H1 (cell line): ENCODE results near the gene DNAJB12. TPM values are rescaled to one million over a fixed set of nuclear protein-coding genes. Genes with fewer than 3 reads are reported as not detected.

Experiments used
- CTCF ChIA-PET: fragments of 300-600 bp; sonication (Branson Sonifier 250); formaldehyde crosslinking; loops from one replicate; lab custom pipeline; 2021; ENCODE audit not compliant: partially characterized antibody; lab: Charles Lee
- POLR2A ChIA-PET: fragments of 300-600 bp; sonication (Branson Sonifier 250); formaldehyde crosslinking; loops from one replicate; lab custom pipeline; 2021; ENCODE audit warnings: inconsistent platforms; ENCODE audit not compliant: partially characterized antibody; lab: Charles Lee
- DNase-seq, 2 experiments: peaks; one replicate each; pipeline versions ENCODE4 v3.0.0 to v3.0.0-alpha.2; 2010 to 2022; ENCODE audit warnings: low spot score in 2 of 2, low read depth in 1 of 2, mixed read lengths in 1 of 2
- FAIRE-seq: peaks from 2 replicates; lab custom pipeline; 2011; peaks lifted over from hg19 to GRCh38; lab: Jason Lieb, UNC
- H2AFZ ChIP-seq: 2 replicates; pipeline ENCODE4 v1.8.1; 2012; ENCODE audit warnings: low read length, inconsistent platforms
- H2AK5ac ChIP-seq: 2 replicates; pipeline ENCODE4 v1.6.1; 2013; ENCODE audit warnings: low read depth, low read length
- H2BK120ac ChIP-seq: replicated peaks from 2 replicates; pipeline ENCODE3; 2013; ENCODE audit warnings: low read depth, low read length, inconsistent platforms
- H2BK12ac ChIP-seq: 2 replicates; pipeline ENCODE4 v1.6.1; 2013; ENCODE audit warnings: low read depth, low read length
- H2BK15ac ChIP-seq: 2 replicates; pipeline ENCODE4 v1.6.1; 2013; ENCODE audit warnings: low read length
- H2BK20ac ChIP-seq: 2 replicates; pipeline ENCODE4 v1.6.1; 2013; ENCODE audit warnings: low read length
- H2BK5ac ChIP-seq: 2 replicates; pipeline ENCODE4 v1.6.1; 2013; ENCODE audit warnings: low read depth, low read length
- H3K14ac ChIP-seq: 2 replicates; pipeline ENCODE4 v1.6.1; 2013; ENCODE audit warnings: inconsistent platforms; ENCODE audit not compliant: insufficient read length
- H3K18ac ChIP-seq: 2 replicates; pipeline ENCODE4 v1.6.1; 2013; ENCODE audit warnings: low read length; ENCODE audit errors: extremely low read depth
- H3K23ac ChIP-seq: 2 replicates; pipeline ENCODE4 v1.6.1; 2013; ENCODE audit warnings: inconsistent platforms; ENCODE audit not compliant: insufficient read length
- H3K23me2 ChIP-seq: 2 replicates; pipeline ENCODE4 v1.6.1; 2013; ENCODE audit warnings: low read depth, low read length
- H3K27ac ChIP-seq: 2 replicates; pipeline ENCODE4 v1.6.1; 2011; ENCODE audit warnings: low read depth, low read length, inconsistent platforms
- H3K27me3 ChIP-seq, 4 experiments: replicated peaks in 1 of 4; 1 replicate in 1 of 4; 2 replicates in 3 of 4; pipeline versions ENCODE4 v1.6.1 to v1.8.1; 2011 to 2013; ENCODE audit warnings: low read length in 3 of 4, mild to moderate bottlenecking in 3 of 4, inconsistent platforms in 2 of 4, mixed read lengths in 2 of 4, moderate library complexity in 1 of 4; ENCODE audit not compliant: control insufficient read depth in 3 of 4, insufficient read depth in 3 of 4; ENCODE audit errors: extremely low read depth in 1 of 4
- H3K36me3 ChIP-seq, 4 experiments: 2 replicates each; pipeline versions ENCODE4 v1.6.1 to v1.8.1; 2011 to 2013; ENCODE audit warnings: mild to moderate bottlenecking in 4 of 4, low read length in 3 of 4, moderate library complexity in 2 of 4, control low read depth in 1 of 4, inconsistent platforms in 1 of 4; ENCODE audit not compliant: insufficient read depth in 4 of 4, control insufficient read depth in 2 of 4
- H3K4ac ChIP-seq: replicated peaks from 2 replicates; pipeline ENCODE3; 2013; ENCODE audit warnings: low read length, low read depth, mixed read lengths, inconsistent platforms; ENCODE audit not compliant: insufficient read length
- H3K4me1 ChIP-seq, 4 experiments: replicated peaks in 1 of 4; 1 replicate in 1 of 4; 2 replicates in 3 of 4; pipeline versions ENCODE4 v1.6.1 to v1.8.1; 2011 to 2013; ENCODE audit warnings: low read length in 3 of 4, inconsistent platforms in 2 of 4, mixed read lengths in 1 of 4; ENCODE audit not compliant: insufficient read depth in 4 of 4, control insufficient read depth in 3 of 4
- H3K4me2 ChIP-seq, 2 experiments: 2 replicates each; pipeline versions ENCODE4 v1.6.1 to v1.8.1; 2011 to 2013; ENCODE audit warnings: low read depth in 2 of 2, low read length in 2 of 2, control low read depth in 1 of 2, inconsistent platforms in 1 of 2, mild to moderate bottlenecking in 1 of 2; ENCODE audit not compliant: insufficient read depth in 1 of 2
- H3K4me3 ChIP-seq, 4 experiments: fragments of 200-600, 300-600 bp in 1 of 4; sonication (generic), shearing (Covaris generic), sonication (Bioruptor Twin) in 1 of 4; 2 replicates each; pipeline versions ENCODE4 v1.5.1 to v1.8.1; 2011 to 2016; ENCODE audit warnings: low read length in 4 of 4, low read depth in 3 of 4, control low read depth in 2 of 4, inconsistent platforms in 2 of 4, mild to moderate bottlenecking in 2 of 4, mixed read lengths in 1 of 4, moderate library complexity in 1 of 4; ENCODE audit not compliant: insufficient read depth in 2 of 4; ENCODE audit errors: extremely low read depth in 1 of 4
- H3K56ac ChIP-seq: replicated peaks from 2 replicates; pipeline ENCODE3; 2013; ENCODE audit warnings: low read depth, mild to moderate bottlenecking, mixed read lengths, low read length, inconsistent platforms; ENCODE audit not compliant: insufficient read length
- H3K79me1 ChIP-seq: 2 replicates; pipeline ENCODE4 v1.6.1; 2013; ENCODE audit warnings: low read depth, low read length, control low read depth
- H3K79me2 ChIP-seq, 2 experiments: 2 replicates each; pipeline versions ENCODE4 v1.6.1 to v1.8.1; 2012 to 2013; ENCODE audit warnings: low read length in 2 of 2, mild to moderate bottlenecking in 2 of 2, inconsistent platforms in 1 of 2; ENCODE audit not compliant: insufficient read depth in 2 of 2, control insufficient read depth in 1 of 2
- H3K9ac ChIP-seq, 4 experiments: replicated peaks in 1 of 4; 1 replicate in 1 of 4; 2 replicates in 3 of 4; pipeline versions ENCODE4 v1.6.1 to v1.8.1; 2011 to 2013; ENCODE audit warnings: low read depth in 3 of 4, low read length in 3 of 4, control low read depth in 2 of 4, mild to moderate bottlenecking in 2 of 4, moderate library complexity in 2 of 4, inconsistent platforms in 1 of 4; ENCODE audit errors: extremely low read depth in 1 of 4
- H3K9me3 ChIP-seq, 2 experiments: 2 replicates each; pipeline versions ENCODE4 v1.6.1 to v1.8.1; 2012 to 2013; ENCODE audit warnings: mild to moderate bottlenecking in 2 of 2, moderate library complexity in 2 of 2, control low read depth in 1 of 2, inconsistent platforms in 1 of 2, low read depth in 1 of 2, low read length in 1 of 2, mixed read lengths in 1 of 2; ENCODE audit not compliant: insufficient read depth in 2 of 2
- H4K20me1 ChIP-seq, 2 experiments: replicated peaks in 1 of 2; 2 replicates each; pipeline versions ENCODE3 to v1.8.1; 2011 to 2013; ENCODE audit warnings: inconsistent platforms in 2 of 2, low read length in 2 of 2, mild to moderate bottlenecking in 1 of 2; ENCODE audit not compliant: insufficient read depth in 2 of 2, control insufficient read depth in 1 of 2
- H4K5ac ChIP-seq: 2 replicates; pipeline ENCODE4 v1.6.1; 2013; ENCODE audit warnings: low read length, low read depth, mixed read lengths, inconsistent platforms; ENCODE audit not compliant: insufficient read length
- H4K8ac ChIP-seq: 2 replicates; pipeline ENCODE4 v1.8.0; 2013; ENCODE audit warnings: mild to moderate bottlenecking, moderate library complexity, low read length, inconsistent platforms; ENCODE audit not compliant: insufficient read depth; ENCODE audit errors: extremely low read depth
- H4K91ac ChIP-seq: replicated peaks from 2 replicates; pipeline ENCODE3; 2013; ENCODE audit warnings: low read length, mixed read lengths, inconsistent platforms; ENCODE audit not compliant: insufficient read length
- CTBP2 ChIP-seq: IDR thresholded peaks from 2 replicates; pipeline ENCODE4 v1.7.0; 2011; ENCODE audit warnings: borderline replicate concordance, mild to moderate bottlenecking, moderate library complexity, mixed read lengths, low read length; ENCODE audit not compliant: insufficient read depth, insufficient read length
- EP300 ChIP-seq, 2 experiments: IDR thresholded peaks; 1 replicate in 1 of 2; 2 replicates in 1 of 2; pipeline ENCODE4 v1.6.1; 2011 to 2012; ENCODE audit warnings: low read depth in 2 of 2, low read length in 2 of 2, mild to moderate bottlenecking in 2 of 2, borderline replicate concordance in 1 of 2, inconsistent platforms in 1 of 2, moderate library complexity in 1 of 2
- TBP ChIP-seq: IDR thresholded peaks from 2 replicates; pipeline ENCODE4 v1.6.1; 2011; ENCODE audit warnings: low read depth, low read length, improper control_type of control experiment
- USF2 ChIP-seq: IDR thresholded peaks from 2 replicates; pipeline ENCODE4 v1.6.1; 2011; ENCODE audit warnings: low read length, improper control_type of control experiment
- WGBS, 2 experiments: shearing (Covaris generic) in 1 of 2; methylation state at CpG; one replicate each; pipeline versions ENCODE4 v1.1.6 to v1.1.7; 2013 to 2015; ENCODE audit warnings: low lambda C conversion rate in 2 of 2, mixed read lengths in 2 of 2, inconsistent platforms in 1 of 2, low coverage in 1 of 2, missing lambda C conversion rate in 1 of 2; ENCODE audit not compliant: insufficient replicate concordance in 2 of 2, insufficient coverage in 1 of 2, insufficient read length in 1 of 2; ENCODE audit errors: extremely low coverage in 1 of 2, missing lambda C conversion rate in 1 of 2; 5-methylcytosine and 5-hydroxymethylcytosine counted together
- polyA plus RNA-seq, 7 experiments: library from polyadenylated mRNA; depleted of rRNA in 3 of 7; stranded (reverse) in 5 of 7; unstranded in 2 of 7; fragments of >200 nt in 5 of 7; fragments of 200-250 nt in 2 of 7; gene quantifications; 1 replicate in 5 of 7; 2 replicates in 1 of 7; 4 replicates in 1 of 7; pipeline versions ENCODE4 v1.2.1 to v1.2.3, GENCODE V29; 2011 to 2013; ENCODE audit warnings: missing spikeins in 2 of 7, mixed read lengths in 2 of 7
- total RNA-seq: library from RNA; stranded (reverse); fragmentation: NEBNext Ultra II Directional; extraction: Animal tissue kit (Norgen Biotek cat#: 25700); gene quantifications from 2 replicates; pipeline ENCODE4 v1.2.1, GENCODE V29; 2021

Gene DNAJB12
- total and polyA plus RNA-seq, 2 of the 8 experiments (the other 6 are each of a cell fraction or from before 2014, with no cell fraction given): 10.8 to 20.5 TPM

- Histone ChIP-seq H2BK5ac (peak overlapping the region; percentile 40; the same call in 1 of the 2 replicates), H2BK120ac (no peak overlapping the region), H3K4me2 (no peak overlapping the region), H3K23ac (no peak overlapping the region), H3K23me2 (peaks cover 5% of the 10 kb centered on the region; the same call in 1 of the 2 replicates), H2BK12ac (peak overlapping the region; percentile 92; the same call in 1 of the 2 replicates), H4K91ac (no peak overlapping the region), H2BK20ac (0 out of 2 replicates have a peak overlapping the region, but pooled peaks have one; percentile 29), H2AK5ac (no peak overlapping the region; the same call in 1 of the 2 replicates), H3K9ac (no peak overlapping the region), H4K5ac (no peak overlapping the region), H4K20me1 (no peaks in the 10 kb centered on the region), H3K79me2 (no peaks in the 10 kb centered on the region), H3K14ac (no peak overlapping the region), H2AFZ (no peak overlapping the region), H3K9me3 (no peaks in the 10 kb centered on the region; a peak in 1 of 4 replicates), H3K4me3 (no peak overlapping the region), H3K56ac (no peak overlapping the region), H2BK15ac (peak overlapping the region; percentile 92), H3K4ac (no peak overlapping the region), H3K4me1 (peaks cover 5 to 21% (median 12%) of the 10 kb centered on the region in 4 experiments), H3K36me3 (no peaks in the 10 kb centered on the region), H3K27me3 (no peaks in the 10 kb centered on the region; a peak in 1 of 7 replicates), H3K79me1 (no peaks in the 10 kb centered on the region), H3K18ac (no peak overlapping the region), H3K27ac (no peak overlapping the region; the same call in 1 of the 2 replicates), H4K8ac (no peak overlapping the region)
- FAIRE-seq (no peak), DNase-seq (no peak)
- WGBS, 2 experiments: 86% methylated on average over 8 of the region's 8 CpGs; no CpG with 5 or more reads in 1 of the 2 experiments
- POLR2A ChIA-PET: interaction anchor here (1.0 to 1.4 kb wide), 3 partner anchors 11 to 58 kb away, joined by 3 read pairs; no protein-coding TSS in a partner anchor
- TF ChIP-seq TBP (no peak), USF2 (no peak), EP300 (IDR thresholded peaks at IDR 0.05; ENCODE audit: borderline replicate concordance in 1 of 2, low read depth in 2 of 2, low read length in 2 of 2) (no peak), CTBP2 (no peak)
- CTCF ChIA-PET: interaction anchor here (0.6 to 1.2 kb wide), 3 partner anchors 12 to 21 kb away, joined by 3 to 4 read pairs (median 3); no protein-coding TSS in a partner anchor
Measured at GRCh38 chr10:72295330-72295910, 59.3 kb downstream of the DNAJB12 start.
